GM23338 (cell line): ENCODE measurements around the gene STAT1.

Experiments
- CTCF ChIP-seq, 2 experiments: fragments of 200-600 bp in 1 of 2; sonication (generic) in 1 of 2; conservative IDR thresholded peaks; 2 replicates each; pipeline versions ENCODE4 v1.5.1 to v1.6.1; 2016 to 2017; ENCODE audit warnings: antibody characterized with exemption in 2 of 2, low read depth in 2 of 2, mild to moderate bottlenecking in 2 of 2, moderate library complexity in 1 of 2
- ETS1 ChIP-seq: IDR thresholded peaks from 2 replicates; pipeline ENCODE4 v1.6.1; 2016; ENCODE audit warnings: antibody characterized with exemption
- EZH2 ChIP-seq: fragments of 200-600 bp; sonication (generic); IDR thresholded peaks from one replicate; pipeline ENCODE4 v1.8.0; 2017; ENCODE audit warnings: antibody characterized with exemption, mild to moderate bottlenecking, low read depth; ENCODE audit not compliant: unreplicated experiment
- EZH2phosphoT487 ChIP-seq: fragments of 200-600 bp; sonication (generic); IDR thresholded peaks from one replicate; pipeline ENCODE4 v1.8.1; 2018; ENCODE audit warnings: antibody characterized with exemption; ENCODE audit not compliant: unreplicated experiment
- JUNB ChIP-seq: IDR thresholded peaks from one replicate; pipeline ENCODE4 v1.6.1; 2016; ENCODE audit warnings: antibody characterized with exemption; ENCODE audit not compliant: unreplicated experiment
- POLR2AphosphoS5 ChIP-seq: IDR thresholded peaks from 2 replicates; pipeline ENCODE4 v1.6.1; 2016; ENCODE audit warnings: antibody characterized with exemption, low read depth
- STAT1 ChIP-seq: IDR thresholded peaks from one replicate; pipeline ENCODE4 v1.6.1; 2016; ENCODE audit warnings: antibody characterized with exemption; ENCODE audit not compliant: unreplicated experiment
- ZNF114 ChIP-seq: fragments of 250-450 bp; sonication (Bioruptor Pico); IDR thresholded peaks from 2 replicates; pipeline ENCODE4 v1.5.0; 2020; ENCODE audit warnings: mild to moderate bottlenecking, moderate library complexity
- ZNF331 ChIP-seq: fragments of 250-450 bp; sonication (Bioruptor Pico); IDR thresholded peaks from 2 replicates; pipeline ENCODE4 v1.5.0; 2020; ENCODE audit warnings: low read depth, mild to moderate bottlenecking, moderate library complexity

- TF ChIP-seq EZH2 (no peak), CTCF (conservative IDR thresholded peaks at IDR 0.05; ENCODE audit: low read depth in 2 of 2) (no peak), ZNF114 (no peak), ZNF331 (CRISPR knock-in tag) (no peak), POLR2AphosphoS5 (no peak), ETS1 (no peak), JUNB (no peak), EZH2phosphoT487 (no peak), STAT1 (no peak)
Measured at GRCh38 chr2:190999058-190999457, 14.9 kb downstream of the STAT1 start.
